GM21390 (cell line): Measurements from ENCODE around the gene DHODH.
"Not testable (repeated sequence)": the region's sequence is repeated elsewhere in the genome, so short reads cannot be mapped to it uniquely, and the experiment has no call there.

ENCODE experiments used
- ATAC-seq: cut with Tn5 transposase; IDR thresholded peaks from one replicate; pipeline ENCODE4 v1.9.1; 2021; ENCODE audit not compliant: unreplicated experiment

Gene DHODH

DNA sequence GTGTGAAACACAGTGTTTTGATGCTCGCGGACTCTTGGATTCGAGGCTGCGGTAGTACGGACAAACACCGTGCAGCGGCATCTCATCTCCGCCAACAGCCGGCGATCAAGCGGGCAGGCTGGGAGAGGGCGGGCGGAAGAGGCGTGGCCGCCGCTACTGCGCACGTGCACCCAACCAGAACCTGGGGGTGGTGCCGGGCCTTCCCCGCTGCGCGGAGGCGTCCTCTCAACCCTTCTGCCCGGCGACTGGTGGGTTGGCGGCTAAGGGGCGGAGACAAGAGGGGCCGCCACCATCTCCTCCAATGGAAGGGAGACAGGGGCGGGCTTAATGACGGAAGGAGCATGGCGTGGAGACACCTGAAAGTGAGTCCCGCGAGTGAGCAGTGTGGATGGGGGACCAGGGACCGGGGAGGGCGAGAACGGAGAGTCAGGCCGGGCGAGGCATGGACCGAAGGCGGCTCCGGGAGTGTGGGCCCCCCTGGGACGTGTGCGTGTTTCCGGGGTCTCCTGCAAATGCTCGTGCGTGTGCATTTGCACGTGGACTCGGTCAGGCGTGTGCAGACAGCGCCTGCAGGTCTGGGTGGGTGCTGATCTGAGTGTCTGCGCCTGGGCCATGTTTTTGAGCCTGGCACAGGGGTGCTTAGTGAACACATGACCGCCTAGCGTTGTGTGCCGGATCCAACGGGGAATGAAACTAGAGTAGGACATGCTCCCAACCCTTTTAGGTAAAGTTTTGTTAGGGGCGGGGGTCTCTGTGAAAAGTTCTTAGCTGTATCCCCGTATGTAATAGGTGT is at the start of gene DHODH:
DHODH (plus strand) TSS at position 321 of the 793 bp plus-strand sequence; CDS start at position 342, 21 bp downstream.
- peak; percentile 99 for ATAC-seq

DNA sequence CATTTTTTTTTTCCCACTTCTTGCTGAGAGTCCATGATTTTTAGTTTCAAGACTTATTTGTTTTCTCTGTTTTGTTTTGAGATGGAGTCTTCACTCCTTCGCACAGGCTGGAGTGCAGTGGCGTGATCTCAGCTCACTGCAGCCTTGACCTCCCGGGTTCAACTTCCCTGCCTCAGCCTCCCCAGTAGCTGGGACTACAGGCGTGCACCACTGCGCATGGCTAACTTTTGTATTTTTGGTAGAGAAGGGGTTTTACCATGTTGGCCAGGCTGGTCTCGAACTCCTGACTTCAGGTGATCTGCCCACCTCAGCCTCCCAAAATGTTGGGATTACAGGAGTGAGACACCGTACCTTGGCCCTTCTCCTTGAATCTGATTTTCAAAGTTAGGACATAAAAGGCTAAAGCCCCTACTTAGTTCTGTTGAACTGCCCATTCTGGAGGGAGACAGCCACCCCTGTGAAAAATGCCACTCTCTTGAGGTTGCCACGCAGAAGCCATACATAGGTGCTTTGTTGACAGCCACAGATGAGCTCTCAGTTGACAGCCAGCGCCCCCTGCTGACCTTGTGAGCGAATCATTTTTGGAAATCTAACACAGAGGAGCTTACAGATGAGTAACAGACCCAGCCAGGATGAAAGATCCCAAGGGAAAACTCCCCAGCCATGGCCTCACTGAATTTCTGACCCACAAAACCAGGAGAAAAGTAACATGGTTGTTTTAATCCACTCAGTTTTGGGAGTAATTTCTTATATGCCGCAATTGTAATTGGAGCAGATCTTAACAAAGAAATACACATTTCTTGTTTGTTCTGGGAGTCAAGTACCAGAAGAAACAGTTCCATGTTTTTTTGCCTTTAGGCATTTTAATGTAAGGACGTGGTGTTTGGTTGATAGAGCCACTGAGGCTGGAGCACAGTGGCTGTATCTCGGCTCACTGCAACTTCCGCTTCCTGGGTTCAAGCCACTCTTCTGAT is 47.2 kb upstream of the DHODH start:
- peak; percentile 71 for ATAC-seq

DNA sequence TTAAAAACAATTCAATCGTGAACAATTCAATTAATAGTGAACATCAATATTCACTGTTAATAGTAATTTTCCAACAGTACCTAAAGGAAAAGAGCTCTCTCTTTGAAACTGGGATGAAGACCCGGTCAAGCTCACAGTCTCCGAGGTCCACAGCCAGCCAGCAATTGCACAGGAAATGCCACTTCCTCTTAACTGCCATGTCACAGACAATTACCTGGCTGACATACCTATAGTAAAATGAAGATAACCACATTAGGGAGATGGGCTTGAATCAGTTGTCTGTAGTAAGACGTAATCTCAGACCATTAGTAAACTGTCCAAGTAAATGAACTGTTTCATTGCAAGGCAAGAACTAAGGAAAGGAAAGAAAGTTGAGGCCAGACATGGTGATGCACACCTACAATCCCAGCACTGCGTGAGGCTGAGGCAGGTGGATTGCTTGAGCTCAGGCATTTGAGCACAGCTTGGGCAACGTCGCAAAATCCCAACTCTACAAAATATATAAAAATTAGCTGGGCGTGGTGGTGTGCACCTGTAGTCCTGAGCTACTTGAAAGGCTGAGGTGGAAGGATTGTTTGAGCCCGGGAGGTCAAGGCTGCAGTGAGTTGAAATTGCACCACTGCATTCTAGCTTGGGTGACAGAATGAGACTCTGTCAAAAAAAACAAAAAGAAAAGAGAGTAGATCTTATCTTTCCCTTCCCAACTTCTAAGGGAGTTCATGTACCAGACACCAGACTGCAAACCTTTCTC is 45.2 kb upstream of the DHODH start:
- no peak for ATAC-seq

DNA sequence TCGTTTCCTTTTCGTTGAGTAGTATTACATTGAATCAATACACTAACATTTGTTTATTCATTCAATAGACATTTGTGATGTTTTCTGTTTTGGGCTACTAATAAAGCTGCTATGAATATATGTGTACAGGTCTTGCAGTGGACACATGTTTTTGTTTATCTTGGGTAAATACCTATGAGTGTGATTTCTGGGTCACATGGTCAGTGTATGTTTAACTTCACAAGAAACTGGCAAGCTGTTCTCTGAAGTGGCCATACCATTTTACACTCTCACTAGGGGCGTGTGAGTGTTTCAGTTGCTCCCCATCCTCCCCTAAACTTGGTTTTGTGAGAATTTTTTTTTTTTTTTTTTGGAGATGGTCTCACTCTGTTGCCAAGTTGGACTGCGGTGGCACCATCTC is 43.3 kb upstream of the DHODH start:
- ATAC-seq = no peak

DNA sequence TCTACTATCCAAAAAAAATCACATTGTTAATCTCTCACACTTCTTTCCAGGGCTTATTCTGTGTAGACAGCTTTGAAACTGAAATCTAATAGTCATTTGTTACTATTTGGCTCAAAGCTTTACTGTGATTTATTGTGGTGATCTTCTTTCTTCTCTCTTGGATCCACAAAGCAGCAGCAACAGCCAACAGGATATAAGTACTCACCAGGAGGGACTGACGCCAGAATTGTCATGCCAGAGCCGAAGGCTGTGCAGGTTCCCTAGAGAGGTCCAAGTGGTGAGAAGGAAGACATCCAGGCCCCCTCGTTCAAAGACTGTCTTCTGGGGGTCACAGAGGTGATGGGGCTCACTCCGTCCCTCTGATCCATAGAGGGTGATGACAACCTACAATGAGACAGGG is 41.6 kb upstream of the DHODH start:
- ATAC-seq = no peak

DNA sequence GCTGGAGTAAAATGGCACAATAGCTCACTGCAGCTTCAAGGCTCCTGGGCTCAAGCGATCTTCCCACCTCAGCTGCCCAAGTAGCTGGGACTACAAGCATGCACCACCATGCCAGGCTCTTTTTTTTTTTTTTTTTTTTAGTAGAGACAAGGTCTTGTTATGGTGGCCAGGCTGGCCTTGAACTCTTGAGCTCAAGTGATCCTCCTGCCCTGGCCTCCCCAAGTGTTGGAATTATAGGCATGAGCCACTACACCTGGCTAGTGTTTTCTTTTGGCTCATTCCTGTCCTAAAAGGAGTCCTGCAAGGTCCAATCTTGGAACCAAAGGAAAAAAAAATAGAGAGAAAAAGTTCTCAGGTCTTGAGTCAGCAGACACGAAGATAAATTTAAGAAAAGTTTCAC is 39.2 kb upstream of the DHODH start:
- ATAC-seq = no peak

DNA sequence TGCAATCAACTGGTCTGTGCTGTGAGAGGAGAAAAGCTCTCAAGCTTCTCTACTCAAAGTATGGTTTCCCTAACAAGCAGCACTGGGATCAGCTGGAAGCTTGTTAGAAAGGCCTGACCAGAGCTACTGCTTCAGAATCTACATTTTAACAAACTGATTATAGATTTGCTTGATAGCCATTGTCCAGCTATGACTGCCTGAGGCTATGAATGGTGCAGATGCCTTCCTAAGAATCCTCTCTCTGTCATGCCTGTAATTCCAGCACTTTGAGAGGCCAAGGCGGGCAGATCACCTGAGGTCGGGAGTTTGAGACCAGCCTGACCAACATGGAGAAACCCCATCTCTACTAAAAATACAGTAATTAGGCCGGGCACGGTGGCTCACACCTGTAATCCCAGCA is 37.0 kb upstream of the DHODH start:
- ATAC-seq = no peak

DNA sequence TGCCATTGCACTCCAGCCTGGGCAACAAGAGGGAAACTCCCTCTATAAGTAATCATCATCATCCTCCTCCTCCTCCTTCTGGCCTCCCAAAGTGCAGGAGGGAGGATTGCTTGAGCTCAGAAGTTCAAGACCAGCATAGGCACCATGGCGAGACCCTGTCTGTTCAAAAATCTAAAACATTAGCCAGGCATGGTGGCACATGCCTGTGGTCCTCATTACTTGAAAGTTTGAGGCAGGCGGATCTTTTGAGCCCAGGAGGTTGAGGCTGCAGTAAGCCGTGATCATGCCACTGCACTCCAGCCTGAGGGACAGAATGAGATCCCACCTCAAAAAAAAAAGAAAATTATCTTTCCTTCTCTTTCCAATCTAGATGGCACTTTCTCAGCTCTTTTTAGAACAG is 36.2 kb upstream of the DHODH start:
- no peak for ATAC-seq

DNA sequence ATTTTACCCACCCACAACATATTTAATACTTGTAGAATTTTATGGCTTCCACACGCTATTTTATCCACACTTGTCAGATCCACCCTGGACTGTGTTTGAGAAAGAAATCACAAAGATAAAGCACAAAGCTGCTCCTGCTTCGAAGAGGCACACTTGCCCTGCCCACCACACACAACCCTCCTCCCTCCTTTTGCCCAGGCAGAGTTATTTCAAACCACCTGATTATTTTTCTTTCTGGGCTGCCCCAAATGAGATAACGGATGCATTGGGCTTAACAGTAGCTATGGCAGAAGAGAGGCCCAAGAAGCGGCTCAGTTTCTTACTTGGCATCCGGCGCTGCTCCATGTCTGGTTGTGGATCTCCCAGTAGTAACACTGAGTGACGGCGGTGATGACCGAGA is 35.5 kb upstream of the DHODH start:
- no peak for ATAC-seq

DNA sequence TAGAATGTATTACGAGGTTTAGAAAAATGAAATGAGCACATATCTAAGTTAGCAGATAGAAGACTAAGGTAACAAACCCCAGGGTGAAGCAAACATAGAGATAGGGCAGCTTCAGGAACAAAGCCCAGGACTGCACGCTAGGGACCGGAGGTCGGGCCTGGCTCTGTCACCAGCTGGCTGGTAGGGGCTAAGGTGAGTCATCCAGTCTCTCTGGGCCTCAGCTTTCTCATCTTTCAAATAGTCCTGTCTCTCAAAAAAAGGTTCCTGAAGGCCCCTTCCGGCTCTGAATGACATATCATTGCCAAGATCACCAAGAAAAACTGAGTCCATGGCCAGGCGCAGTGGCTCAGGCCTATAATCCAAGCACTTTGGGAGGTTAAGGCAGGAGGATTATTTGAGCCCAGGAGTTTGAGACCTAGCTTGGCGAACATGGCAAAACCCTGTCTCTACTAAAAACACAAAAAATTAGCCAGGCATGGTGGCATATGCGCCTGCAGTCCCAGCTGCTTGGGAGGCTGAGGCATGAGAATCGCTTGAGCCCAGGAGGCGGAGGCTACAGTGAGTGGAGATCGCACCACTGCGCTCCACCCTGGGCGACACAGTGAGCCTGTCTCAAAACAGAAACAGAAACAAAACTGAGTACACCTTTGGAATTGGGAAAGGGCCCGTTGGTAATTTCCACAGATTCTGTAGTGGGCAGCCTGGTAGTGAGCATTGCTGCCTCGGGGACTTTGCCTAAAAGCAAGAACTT is 34.3 kb upstream of the DHODH start:
- no peak for ATAC-seq

DNA sequence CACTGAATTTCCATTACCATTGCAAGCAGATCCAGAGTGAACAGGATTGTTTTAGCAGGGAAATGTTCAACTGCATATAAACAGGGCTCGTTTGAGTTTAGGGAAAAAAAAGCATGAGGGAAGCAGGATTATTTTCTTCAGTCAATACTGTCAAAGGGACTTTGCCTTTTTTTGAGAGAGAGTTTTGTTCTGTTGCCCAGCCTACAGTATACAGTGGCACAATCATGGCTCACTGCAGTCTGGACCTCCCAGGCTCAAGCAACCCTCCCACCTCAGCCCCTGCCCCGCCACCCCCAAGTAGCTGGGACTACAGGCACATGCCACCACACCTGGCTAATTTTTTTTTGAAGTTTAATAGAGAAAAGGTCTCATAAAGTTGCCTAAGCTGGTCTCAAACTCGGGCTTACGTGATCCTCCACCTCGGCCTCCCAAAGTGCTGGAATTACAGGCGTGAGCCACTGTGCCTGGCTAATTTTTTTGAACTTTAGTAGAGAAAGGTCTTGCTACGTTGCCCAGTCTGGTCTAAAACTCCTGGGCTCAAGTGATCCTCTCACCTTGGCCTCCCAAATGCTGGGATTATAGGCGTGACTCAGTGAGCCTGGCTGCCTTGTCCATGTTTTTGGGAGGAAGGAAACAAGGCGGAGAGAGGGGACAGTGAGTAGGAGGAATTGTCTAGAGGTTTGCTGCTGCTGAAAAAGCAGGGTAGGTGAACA is 23.1 kb upstream of the DHODH start:
- ATAC-seq = no peak

DNA sequence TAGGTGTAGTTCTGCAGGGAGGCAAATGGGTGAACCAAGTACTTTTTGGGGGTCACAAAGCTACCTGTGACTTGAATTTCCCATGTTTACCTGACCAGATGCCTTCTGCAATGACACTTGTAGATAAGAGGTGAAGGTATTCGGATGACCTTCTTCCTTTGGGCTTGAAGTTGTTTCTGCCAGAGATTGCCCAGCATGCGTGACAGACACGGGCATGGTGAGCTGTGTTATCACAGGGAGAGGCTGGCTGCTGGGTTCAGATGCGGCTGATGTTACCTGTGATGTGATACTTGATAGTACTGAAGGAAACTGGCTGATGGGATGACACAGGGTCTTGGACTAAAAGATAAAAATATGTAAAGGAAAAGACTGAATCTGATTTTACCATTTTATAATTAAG is 22.4 kb upstream of the DHODH start:
- no peak for ATAC-seq

DNA sequence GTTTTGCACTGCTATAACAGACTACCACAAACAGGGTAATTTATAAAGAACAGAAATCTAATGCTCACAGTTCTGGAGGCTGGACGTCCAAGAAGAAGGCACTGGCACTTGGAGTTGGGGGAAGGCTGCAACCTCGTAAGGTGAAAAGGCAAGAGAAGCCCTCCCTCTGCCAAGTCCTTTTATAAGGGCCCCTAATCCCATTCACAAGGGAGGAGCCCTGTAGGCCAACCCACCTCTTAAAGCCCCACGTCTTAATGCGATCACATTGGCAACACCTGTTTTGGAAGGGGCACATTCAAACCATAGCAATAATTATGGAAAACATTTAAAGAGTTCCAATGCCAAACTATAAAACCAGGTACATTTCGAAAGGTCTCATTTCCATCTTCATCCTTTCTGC is 13.5 kb upstream of the DHODH start:
- no peak for ATAC-seq

DNA sequence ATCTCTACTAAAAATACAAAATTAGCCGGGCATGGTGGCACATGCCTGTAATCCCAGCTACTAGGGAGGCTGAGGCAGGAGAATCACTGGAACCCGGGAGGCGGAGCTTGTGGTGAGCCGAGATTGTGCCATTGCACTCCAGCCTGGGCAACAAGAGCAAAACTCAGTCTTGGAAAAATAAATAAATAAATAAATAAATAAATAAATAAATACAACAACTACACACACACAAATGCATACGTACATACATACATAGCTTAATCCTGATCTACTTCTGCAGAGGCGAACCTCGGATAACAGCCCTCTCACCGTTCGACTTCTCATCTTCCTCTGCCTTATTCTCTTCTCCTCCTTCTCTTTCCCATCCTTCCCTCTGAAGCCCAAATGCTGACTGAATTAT is 11.0 kb upstream of the DHODH start:
- not testable (repeated sequence) for ATAC-seq

DNA sequence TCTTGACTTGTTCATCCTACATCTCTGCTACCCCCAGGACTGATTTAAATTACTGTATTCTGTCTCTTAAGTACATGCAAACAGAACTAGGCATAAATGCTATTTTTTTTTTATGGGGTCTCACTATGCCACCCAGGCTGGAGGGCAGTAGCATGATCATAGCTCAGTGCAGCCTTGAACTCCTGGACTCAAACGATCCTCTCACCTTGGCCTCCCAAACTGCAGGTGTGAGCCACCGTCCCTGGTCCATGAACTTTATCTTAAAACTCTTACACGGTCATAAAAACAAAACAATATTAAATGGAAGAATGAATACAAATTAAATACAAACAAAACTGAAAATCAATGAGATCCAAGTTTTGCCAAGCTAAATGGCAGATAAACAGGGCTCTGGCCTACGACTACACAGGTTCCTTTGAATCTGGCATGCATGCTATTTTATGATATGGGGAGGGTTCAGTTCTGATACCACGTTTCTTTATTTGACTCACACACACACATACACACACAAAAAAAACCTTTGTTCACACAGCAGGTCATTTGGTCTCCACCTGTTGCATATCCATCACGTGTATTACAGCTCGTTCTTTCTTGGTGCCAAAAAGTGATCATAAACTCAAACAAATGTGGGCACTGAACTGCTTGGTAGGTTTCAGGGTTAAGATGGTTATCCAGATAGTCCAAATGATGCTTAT is 7.2 kb upstream of the DHODH start:
- no peak for ATAC-seq

DNA sequence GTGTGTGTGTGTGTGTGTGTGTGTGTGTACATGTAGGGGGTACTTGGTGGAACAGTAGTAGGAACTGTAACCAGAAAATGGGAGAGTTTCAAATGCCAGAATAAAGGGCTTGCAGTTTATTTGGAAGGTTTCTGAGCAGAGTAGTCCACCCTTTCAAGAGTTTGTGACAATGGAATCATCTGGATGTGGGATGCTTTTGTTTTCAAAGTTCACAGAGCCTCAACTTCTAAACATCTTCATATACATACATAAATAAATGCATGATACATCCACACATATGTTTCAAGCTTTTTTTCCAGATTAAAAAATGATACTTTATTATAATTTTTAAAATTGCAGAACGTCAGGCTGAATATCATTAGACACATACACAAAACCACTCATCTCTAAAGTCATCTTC is 5.9 kb upstream of the DHODH start:
- no peak for ATAC-seq

DNA sequence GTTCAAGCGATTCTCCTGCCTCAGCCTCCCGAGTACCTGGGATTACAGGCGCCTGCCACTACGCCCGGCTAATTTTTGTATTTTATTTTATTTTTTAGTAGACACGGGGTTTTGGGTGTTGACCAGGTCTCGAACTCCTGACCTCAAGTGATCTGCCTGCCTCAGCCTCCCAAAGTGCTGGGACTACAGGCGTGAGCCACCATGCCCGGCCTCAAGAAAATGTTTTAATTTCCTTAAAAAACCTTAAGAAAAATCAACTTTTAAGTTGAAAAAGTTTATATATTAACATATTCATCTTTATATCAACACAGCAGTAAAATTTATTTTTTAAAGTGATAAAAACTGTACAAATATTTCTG is 500 bp upstream of the DHODH start:
- not testable (repeated sequence) for ATAC-seq

DNA sequence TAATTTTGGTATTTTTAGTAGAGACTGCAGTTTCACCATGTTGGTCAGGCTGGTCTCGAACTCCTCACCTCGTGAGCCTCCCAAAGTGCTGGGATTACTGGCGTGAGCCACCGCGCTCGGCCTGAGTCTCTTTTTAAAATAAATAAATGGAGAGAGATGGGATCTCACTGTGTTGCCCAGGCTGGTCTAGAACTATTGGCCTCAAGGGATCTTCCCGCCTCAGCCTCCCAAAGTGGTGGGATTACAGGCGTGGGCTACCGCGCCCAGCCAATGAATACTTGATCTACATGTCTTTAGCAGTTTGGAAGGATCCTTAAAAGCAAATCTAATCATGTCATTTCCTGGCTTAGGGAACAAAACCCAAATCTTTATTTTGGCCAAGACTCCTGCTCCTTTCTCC is 1.2 kb downstream of the DHODH start:
- ATAC-seq = no peak

DNA sequence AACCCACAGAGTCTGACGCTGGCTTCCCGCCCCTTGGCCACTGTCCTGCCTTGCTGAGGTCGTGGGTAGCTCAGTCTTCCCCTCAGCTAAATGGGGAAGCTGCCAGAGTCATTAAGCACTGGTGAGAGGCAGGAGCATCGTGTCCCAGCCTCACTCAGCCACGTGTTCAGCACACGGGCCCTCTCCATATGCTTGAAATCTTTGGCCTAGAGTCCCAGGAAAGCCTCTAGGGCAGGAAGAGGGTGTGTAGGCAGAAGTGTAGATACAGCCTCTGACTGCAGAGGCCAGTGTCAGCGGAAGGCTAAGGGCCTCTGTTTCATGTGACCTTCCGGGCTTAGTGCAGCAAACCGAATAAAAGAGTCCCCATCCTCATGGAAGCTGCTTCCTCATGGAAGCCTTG is 4.1 kb downstream of the DHODH start:
- no peak for ATAC-seq
